ENCODE results near the gene GOLGB1.

DNA sequence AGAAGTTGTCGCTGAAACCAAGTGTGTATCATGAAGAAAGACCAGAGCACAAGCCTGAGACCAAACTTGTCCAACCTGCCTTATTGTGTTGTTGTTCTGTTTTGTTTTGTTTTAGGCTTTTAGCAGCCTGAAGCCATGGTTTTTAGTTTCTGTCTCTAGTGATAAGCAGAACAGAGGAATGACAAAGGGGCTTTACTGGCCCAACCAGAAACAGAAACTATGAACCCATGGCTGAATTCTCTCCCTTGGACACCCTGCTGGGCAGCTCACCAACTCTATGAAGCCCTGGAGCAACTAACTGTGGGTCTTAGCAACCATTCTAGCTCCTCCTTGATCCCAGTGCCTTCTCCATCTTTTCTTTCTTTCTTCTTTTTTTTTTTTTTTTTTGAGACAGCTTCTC lies 119.2 kb downstream of the GOLGB1 start:
- TF ChIP-seq, protein P1, sequence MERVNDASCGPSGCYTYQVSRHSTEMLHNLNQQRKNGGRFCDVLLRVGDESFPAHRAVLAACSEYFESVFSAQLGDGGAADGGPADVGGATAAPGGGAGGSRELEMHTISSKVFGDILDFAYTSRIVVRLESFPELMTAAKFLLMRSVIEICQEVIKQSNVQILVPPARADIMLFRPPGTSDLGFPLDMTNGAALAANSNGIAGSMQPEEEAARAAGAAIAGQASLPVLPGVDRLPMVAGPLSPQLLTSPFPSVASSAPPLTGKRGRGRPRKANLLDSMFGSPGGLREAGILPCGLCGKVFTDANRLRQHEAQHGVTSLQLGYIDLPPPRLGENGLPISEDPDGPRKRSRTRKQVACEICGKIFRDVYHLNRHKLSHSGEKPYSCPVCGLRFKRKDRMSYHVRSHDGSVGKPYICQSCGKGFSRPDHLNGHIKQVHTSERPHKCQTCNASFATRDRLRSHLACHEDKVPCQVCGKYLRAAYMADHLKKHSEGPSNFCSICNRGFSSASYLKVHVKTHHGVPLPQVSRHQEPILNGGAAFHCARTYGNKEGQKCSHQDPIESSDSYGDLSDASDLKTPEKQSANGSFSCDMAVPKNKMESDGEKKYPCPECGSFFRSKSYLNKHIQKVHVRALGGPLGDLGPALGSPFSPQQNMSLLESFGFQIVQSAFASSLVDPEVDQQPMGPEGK (CRISPR knock-in tag; IDR thresholded peaks at IDR 0.05; ENCODE audit: borderline replicate concordance) = no peak
- TF ChIP-seq ZC3H10 (CRISPR knock-in tag; IDR thresholded peaks at IDR 0.05) (no peak), ARNTL (CRISPR knock-in tag; IDR thresholded peaks at IDR 0.05; ENCODE audit: borderline replicate concordance, low read depth) (no peak), GLIS3 (CRISPR knock-in tag; IDR thresholded peaks at IDR 0.05) (no peak), ZNF565 (CRISPR knock-in tag; conservative IDR thresholded peaks at IDR 0.05; ENCODE audit: low read depth) (no peak), ZFP3 (CRISPR knock-in tag; IDR thresholded peaks at IDR 0.05) (no peak)
- TF ChIP-seq, protein P2, sequence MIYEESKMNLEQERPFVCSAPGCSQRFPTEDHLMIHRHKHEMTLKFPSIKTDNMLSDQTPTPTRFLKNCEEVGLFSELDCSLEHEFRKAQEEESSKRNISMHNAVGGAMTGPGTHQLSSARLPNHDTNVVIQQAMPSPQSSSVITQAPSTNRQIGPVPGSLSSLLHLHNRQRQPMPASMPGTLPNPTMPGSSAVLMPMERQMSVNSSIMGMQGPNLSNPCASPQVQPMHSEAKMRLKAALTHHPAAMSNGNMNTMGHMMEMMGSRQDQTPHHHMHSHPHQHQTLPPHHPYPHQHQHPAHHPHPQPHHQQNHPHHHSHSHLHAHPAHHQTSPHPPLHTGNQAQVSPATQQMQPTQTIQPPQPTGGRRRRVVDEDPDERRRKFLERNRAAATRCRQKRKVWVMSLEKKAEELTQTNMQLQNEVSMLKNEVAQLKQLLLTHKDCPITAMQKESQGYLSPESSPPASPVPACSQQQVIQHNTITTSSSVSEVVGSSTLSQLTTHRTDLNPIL (CRISPR knock-in tag; IDR thresholded peaks at IDR 0.05; ENCODE audit: low read depth) = no peak
- TF ChIP-seq, protein P3, sequence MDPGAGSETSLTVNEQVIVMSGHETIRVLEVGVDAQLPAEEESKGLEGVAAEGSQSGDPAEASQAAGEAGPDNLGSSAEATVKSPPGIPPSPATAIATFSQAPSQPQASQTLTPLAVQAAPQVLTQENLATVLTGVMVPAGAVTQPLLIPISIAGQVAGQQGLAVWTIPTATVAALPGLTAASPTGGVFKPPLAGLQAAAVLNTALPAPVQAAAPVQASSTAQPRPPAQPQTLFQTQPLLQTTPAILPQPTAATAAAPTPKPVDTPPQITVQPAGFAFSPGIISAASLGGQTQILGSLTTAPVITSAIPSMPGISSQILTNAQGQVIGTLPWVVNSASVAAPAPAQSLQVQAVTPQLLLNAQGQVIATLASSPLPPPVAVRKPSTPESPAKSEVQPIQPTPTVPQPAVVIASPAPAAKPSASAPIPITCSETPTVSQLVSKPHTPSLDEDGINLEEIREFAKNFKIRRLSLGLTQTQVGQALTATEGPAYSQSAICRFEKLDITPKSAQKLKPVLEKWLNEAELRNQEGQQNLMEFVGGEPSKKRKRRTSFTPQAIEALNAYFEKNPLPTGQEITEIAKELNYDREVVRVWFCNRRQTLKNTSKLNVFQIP (CRISPR knock-in tag; IDR thresholded peaks at IDR 0.05; ENCODE audit: borderline replicate concordance, low read depth) = no peak
